HL-60 (cell line): Measurements from ENCODE around the gene FCMR.

Experiments
- POLR2AphosphoS5 ChIP-seq: IDR thresholded peaks from 2 replicates; pipeline ENCODE4 v1.6.1; 2012; ENCODE audit warnings: low read depth
- TF ChIP-seq, protein P1 (sequence below): IDR thresholded peaks from one replicate; pipeline ENCODE4 v1.5.1; 2011; ENCODE audit warnings: low read length, control low read depth, inconsistent platforms; ENCODE audit not compliant: insufficient read depth

DNA sequence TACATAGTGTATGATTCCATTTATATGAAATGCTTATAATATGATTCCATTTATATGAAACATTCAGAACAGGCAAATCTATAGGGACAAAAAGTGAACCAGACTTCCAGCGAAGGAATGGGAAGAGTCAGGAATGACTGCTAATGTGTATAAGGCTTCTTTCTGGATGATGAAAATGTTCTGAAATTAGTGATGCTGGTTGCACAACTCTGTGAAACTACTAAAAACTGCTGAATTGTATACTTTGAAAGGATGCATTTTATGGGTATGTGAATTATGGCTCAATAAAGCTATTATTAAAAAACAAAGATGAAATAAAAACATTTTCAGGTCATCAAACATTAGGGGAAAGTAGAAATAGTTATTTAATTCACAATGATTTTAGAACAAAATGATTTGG is 38.6 kb downstream of the FCMR start:
- TF ChIP-seq, protein P1, sequence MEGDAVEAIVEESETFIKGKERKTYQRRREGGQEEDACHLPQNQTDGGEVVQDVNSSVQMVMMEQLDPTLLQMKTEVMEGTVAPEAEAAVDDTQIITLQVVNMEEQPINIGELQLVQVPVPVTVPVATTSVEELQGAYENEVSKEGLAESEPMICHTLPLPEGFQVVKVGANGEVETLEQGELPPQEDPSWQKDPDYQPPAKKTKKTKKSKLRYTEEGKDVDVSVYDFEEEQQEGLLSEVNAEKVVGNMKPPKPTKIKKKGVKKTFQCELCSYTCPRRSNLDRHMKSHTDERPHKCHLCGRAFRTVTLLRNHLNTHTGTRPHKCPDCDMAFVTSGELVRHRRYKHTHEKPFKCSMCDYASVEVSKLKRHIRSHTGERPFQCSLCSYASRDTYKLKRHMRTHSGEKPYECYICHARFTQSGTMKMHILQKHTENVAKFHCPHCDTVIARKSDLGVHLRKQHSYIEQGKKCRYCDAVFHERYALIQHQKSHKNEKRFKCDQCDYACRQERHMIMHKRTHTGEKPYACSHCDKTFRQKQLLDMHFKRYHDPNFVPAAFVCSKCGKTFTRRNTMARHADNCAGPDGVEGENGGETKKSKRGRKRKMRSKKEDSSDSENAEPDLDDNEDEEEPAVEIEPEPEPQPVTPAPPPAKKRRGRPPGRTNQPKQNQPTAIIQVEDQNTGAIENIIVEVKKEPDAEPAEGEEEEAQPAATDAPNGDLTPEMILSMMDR, result no peak
- TF ChIP-seq POLR2AphosphoS5, result no peak
